Caco-2 (cell line): Measurements from ENCODE around the gene TIRAP. TPM values are rescaled to one million over a fixed set of nuclear protein-coding genes. Genes with fewer than 3 reads are reported as not detected.

Experiments used
- BruUV-seq: library from RNA; stranded (reverse); fragments of 400-500 nt; replicated peaks from 2 replicates; lab custom pipeline; 2021; lab: Mats Ljungman, UMichigan
- CTCF ChIA-PET: fragments of 300-600 bp; sonication (Branson Sonifier 250); formaldehyde crosslinking; loops from one replicate; lab custom pipeline; 2022; ENCODE audit warnings: antibody characterized with exemption; lab: Charles Lee
- POLR2A ChIA-PET: fragments of 300-600 bp; sonication (Branson Sonifier 250); formaldehyde crosslinking; loops from one replicate; lab custom pipeline; 2022; ENCODE audit warnings: antibody characterized with exemption; lab: Charles Lee
- DNase-seq, 2 experiments: peaks; one replicate each; pipeline versions ENCODE4 v3.0.0 to v3.0.0-alpha.2; 2020 to 2022
- H3K27me3 ChIP-seq: replicated peaks from 2 replicates; pipeline ENCODE4 v1.6.0; 2011; ENCODE audit warnings: low read length; ENCODE audit not compliant: control insufficient read depth, insufficient read depth
- H3K36me3 ChIP-seq: 2 replicates; pipeline ENCODE4 v1.5.1; 2011; ENCODE audit warnings: low read length; ENCODE audit not compliant: control insufficient read depth, insufficient read depth
- H3K4me1 ChIP-seq: fragments of 250-450 bp; sonication (Bioruptor Pico); 2 replicates; pipeline ENCODE4 v1.5.1; 2020; ENCODE audit warnings: mild to moderate bottlenecking
- H3K4me3 ChIP-seq: 2 replicates; pipeline ENCODE4 v1.5.1; 2011; ENCODE audit warnings: low read depth, mild to moderate bottlenecking, control low read depth, low read length
- H3K9me3 ChIP-seq: fragments of 250-450 bp; sonication (Bioruptor Pico); 2 replicates; pipeline ENCODE4 v1.5.1; 2020; ENCODE audit warnings: mild to moderate bottlenecking, moderate library complexity
- H3K27ac Mint-ChIP-seq: one replicate; pipeline ENCODE4 v1.8.0; 2022; ENCODE audit warnings: mixed read lengths; ENCODE audit not compliant: unreplicated experiment
- H3K27me3 Mint-ChIP-seq: one replicate; pipeline ENCODE4 v1.8.0; 2022; ENCODE audit warnings: mixed read lengths; ENCODE audit not compliant: insufficient read depth, unreplicated experiment
- H3K36me3 Mint-ChIP-seq: one replicate; pipeline ENCODE4 v1.8.0; 2022; ENCODE audit warnings: mild to moderate bottlenecking, mixed read lengths; ENCODE audit not compliant: insufficient read depth, unreplicated experiment
- H3K4me1 Mint-ChIP-seq: one replicate; pipeline ENCODE4 v1.8.0; 2022; ENCODE audit warnings: low read depth, mixed read lengths; ENCODE audit not compliant: unreplicated experiment
- H3K4me3 Mint-ChIP-seq: one replicate; pipeline ENCODE4 v1.8.0; 2022; ENCODE audit warnings: mild to moderate bottlenecking, moderate library complexity, mixed read lengths; ENCODE audit not compliant: unreplicated experiment
- H3K9me3 Mint-ChIP-seq: one replicate; pipeline ENCODE4 v1.8.0; 2022; ENCODE audit warnings: mixed read lengths; ENCODE audit not compliant: unreplicated experiment
- CTCF ChIP-seq, 2 experiments: fragments of 200-600 bp in 1 of 2; IDR thresholded peaks; 1 replicate in 1 of 2; 2 replicates in 1 of 2; pipeline versions ENCODE4 v1.5.1 to v1.8.0; 2011 to 2022; ENCODE audit warnings: antibody characterized with exemption in 1 of 2, control low read depth in 1 of 2, inconsistent platforms in 1 of 2, low read depth in 1 of 2, low read length in 1 of 2, mild to moderate bottlenecking in 1 of 2, moderate library complexity in 1 of 2; ENCODE audit not compliant: insufficient read depth in 1 of 2, severe bottlenecking in 1 of 2, unreplicated experiment in 1 of 2
- intact Hi-C: fragments of 100-400 bp; cut with micrococcal nuclease; formaldehyde crosslinking; loops from one replicate; pipeline ENCODE4 v1.10.0; 2022; ENCODE audit not compliant: unreplicated experiment
- total RNA-seq: library from RNA; stranded (reverse); gene quantifications from 2 replicates; pipeline ENCODE4 v1.2.3, GENCODE V29; 2022

Gene TIRAP
- total RNA-seq, 1 experiment from 2014 or later: 25.1 TPM

GRCh38 chr11:126257144-126257543 lies 25.7 kb upstream of the TIRAP start:
- no peaks in the 10 kb centered on the region for H3K27me3 ChIP-seq
- no peaks in the 10 kb centered on the region for H3K9me3 ChIP-seq
- H3K4me1 ChIP-seq: no peaks in the 10 kb centered on the region
- Mint-ChIP-seq H3K9me3 (no peaks in the 10 kb centered on the region), H3K4me1 (no peaks in the 10 kb centered on the region), H3K27ac (no peak overlapping the region), H3K36me3 (peaks cover 88% of the 10 kb centered on the region), H3K27me3 (no peaks in the 10 kb centered on the region), H3K4me3 (no peak overlapping the region)
- ChIA-PET CTCF (no interaction called here), POLR2A (no interaction called here)
- H3K36me3 ChIP-seq: no peaks in the 10 kb centered on the region
- TSS peak; percentile 11 for BruUV-seq
- DNase-seq: no peak
- TF ChIP-seq CTCF (IDR thresholded peaks at IDR 0.05; ENCODE audit: insufficient read depth in 1 of 2, low read depth in 1 of 2, low read length in 1 of 2, severe bottlenecking in 1 of 2, unreplicated experiment in 1 of 2): no peak
- H3K4me3 ChIP-seq: no peak overlapping the region
- intact Hi-C loops: no loop called here

- POLR2A ChIA-PET: no interaction called here
- no peak overlapping the region for H3K4me3 Mint-ChIP-seq
- Histone ChIP-seq H3K27me3 (no peaks in the 10 kb centered on the region), H3K36me3 (no peaks in the 10 kb centered on the region), H3K9me3 (no peaks in the 10 kb centered on the region), H3K4me1 (no peaks in the 10 kb centered on the region), H3K4me3 (no peak overlapping the region)
- CTCF ChIA-PET: no interaction called here
- no peak for DNase-seq
- H3K9me3 Mint-ChIP-seq: no peaks in the 10 kb centered on the region
- H3K27me3 Mint-ChIP-seq: no peaks in the 10 kb centered on the region
- no peak for TF ChIP-seq CTCF (IDR thresholded peaks at IDR 0.05; ENCODE audit: insufficient read depth in 1 of 2, low read depth in 1 of 2, low read length in 1 of 2, severe bottlenecking in 1 of 2, unreplicated experiment in 1 of 2)
- H3K36me3 Mint-ChIP-seq: peaks cover 88% of the 10 kb centered on the region
- intact Hi-C loops: no loop called here
- no TSS peak for BruUV-seq
- no peak overlapping the region for H3K27ac Mint-ChIP-seq
- no peaks in the 10 kb centered on the region for H3K4me1 Mint-ChIP-seq
Measured at GRCh38 chr11:126257764-126258163, 25.1 kb upstream of the TIRAP start.

GRCh38 chr11:126262216-126262615 lies 20.7 kb upstream of the TIRAP start:
- no peak for TF ChIP-seq CTCF (IDR thresholded peaks at IDR 0.05; ENCODE audit: insufficient read depth in 1 of 2, low read depth in 1 of 2, low read length in 1 of 2, severe bottlenecking in 1 of 2, unreplicated experiment in 1 of 2)
- intact Hi-C loops: loop anchor here (10.0 kb wide), 1 partner anchor 667 kb away; the partner anchor contains the start of gene STT3A
- peaks cover 11% of the 10 kb centered on the region for H3K36me3 ChIP-seq
- H3K27me3 Mint-ChIP-seq: no peaks in the 10 kb centered on the region
- H3K4me3 ChIP-seq: no peak overlapping the region
- H3K9me3 Mint-ChIP-seq: no peaks in the 10 kb centered on the region
- H3K4me1 ChIP-seq: peaks cover 2% of the 10 kb centered on the region
- no peaks in the 10 kb centered on the region for H3K4me1 Mint-ChIP-seq
- BruUV-seq: no TSS peak
- H3K9me3 ChIP-seq: no peaks in the 10 kb centered on the region
- H3K36me3 Mint-ChIP-seq: peaks cover 92% of the 10 kb centered on the region
- no peak overlapping the region for H3K4me3 Mint-ChIP-seq
- no peaks in the 10 kb centered on the region for H3K27me3 ChIP-seq
- DNase-seq: no peak
- H3K27ac Mint-ChIP-seq: no peak overlapping the region
- POLR2A ChIA-PET: no interaction called here
- CTCF ChIA-PET: no interaction called here
